ENCODE measurements around the gene DEAF1. TPM values are rescaled to one million over a fixed set of nuclear protein-coding genes. Genes with fewer than 3 reads are reported as not detected.

Gene DEAF1
- total RNA-seq, 2 donors from 2014 or later, result 44.1 to 51.9 TPM

GRCh38 chr11:637593-638521 lies 57.2 kb downstream of the DEAF1 start:
- Histone ChIP-seq H3K9me3 (ENCODE audit: control insufficient read depth, low read length) (no peaks in the 10 kb centered on the region), H3K27me3 (ENCODE audit: control insufficient read depth, insufficient read depth, low read length, poor library complexity, severe bottlenecking) (peaks cover 57% of the 10 kb centered on the region), H3K36me3 (ENCODE audit: control insufficient read depth, insufficient read depth, low read length) (no peaks in the 10 kb centered on the region), H3K4me3 (ENCODE audit: low read length) (peak overlapping the region; percentile 60), H3K9ac (ENCODE audit: extremely low read depth, low read length, poor library complexity, severe bottlenecking) (no peak overlapping the region), H3K27ac (ENCODE audit: low read depth, low read length) (no peak overlapping the region), H3K4me1 (ENCODE audit: control insufficient read depth, insufficient read depth, low read length) (peaks cover 3% of the 10 kb centered on the region)
- no peak for TF ChIP-seq CTCF (conservative IDR thresholded peaks at IDR 0.05)
- H3K27ac Mint-ChIP-seq, result no peak overlapping the region
- peaks cover 9% of the 10 kb centered on the region for H3K4me1 Mint-ChIP-seq
- 5 to 7% methylated on average over 16 to 53 of the region's 55 CpGs for WGBS, 2 experiments (ENCODE audit: insufficient coverage in 1 of 2, insufficient read length in 1 of 2)
- DNase-seq, result peak; percentile 72
- H3K27me3 Mint-ChIP-seq (ENCODE audit: insufficient read depth), result peaks cover 63% of the 10 kb centered on the region
- peaks cover 6% of the 10 kb centered on the region for H3K36me3 Mint-ChIP-seq (ENCODE audit: low read depth)
- no peaks in the 10 kb centered on the region for H3K9me3 Mint-ChIP-seq
- peak overlapping the region; percentile 54 for H3K4me3 Mint-ChIP-seq

GRCh38 chr11:637333-637592 lies 57.8 kb downstream of the DEAF1 start:
- no peak overlapping the region for H3K9ac ChIP-seq (ENCODE audit: extremely low read depth, low read length, poor library complexity, severe bottlenecking)
- Mint-ChIP-seq H3K27me3 (ENCODE audit: insufficient read depth) (peaks cover 63% of the 10 kb centered on the region), H3K27ac (no peak overlapping the region), H3K9me3 (no peaks in the 10 kb centered on the region), H3K4me3 (peak overlapping the region; percentile 54), H3K4me1 (peaks cover 9% of the 10 kb centered on the region), H3K36me3 (ENCODE audit: low read depth) (peaks cover 10% of the 10 kb centered on the region)
- no peak for TF ChIP-seq CTCF (conservative IDR thresholded peaks at IDR 0.05)
- peaks cover 3% of the 10 kb centered on the region for H3K4me1 ChIP-seq (ENCODE audit: control insufficient read depth, insufficient read depth, low read length)
- no peak for DNase-seq
- peak overlapping the region; percentile 60 for H3K4me3 ChIP-seq (ENCODE audit: low read length)
- H3K27ac ChIP-seq (ENCODE audit: low read depth, low read length), result no peak overlapping the region
- WGBS, 2 experiments (ENCODE audit: insufficient coverage in 1 of 2, insufficient read length in 1 of 2), result 2 to 4% methylated on average over 9 to 34 of the region's 34 CpGs
- no peaks in the 10 kb centered on the region for H3K36me3 ChIP-seq (ENCODE audit: control insufficient read depth, insufficient read depth, low read length)
- H3K27me3 ChIP-seq (ENCODE audit: control insufficient read depth, insufficient read depth, low read length, poor library complexity, severe bottlenecking), result peaks cover 57% of the 10 kb centered on the region
- no peaks in the 10 kb centered on the region for H3K9me3 ChIP-seq (ENCODE audit: control insufficient read depth, low read length)

- Histone ChIP-seq H3K4me3 (ENCODE audit: low read length) (peak within 1 kb of the TSS; percentile 60), H3K27ac (ENCODE audit: low read depth, low read length) (no peak within 1 kb of the TSS), H3K4me1 (ENCODE audit: control insufficient read depth, insufficient read depth, low read length) (peaks cover 3% of the 10 kb centered on the region), H3K27me3 (ENCODE audit: control insufficient read depth, insufficient read depth, low read length, poor library complexity, severe bottlenecking) (peaks cover 57% of the 10 kb centered on the region), H3K9ac (ENCODE audit: extremely low read depth, low read length, poor library complexity, severe bottlenecking) (no peak within 1 kb of the TSS), H3K9me3 (ENCODE audit: control insufficient read depth, low read length) (no peaks in the 10 kb centered on the region), H3K36me3 (ENCODE audit: control insufficient read depth, insufficient read depth, low read length) (no peaks in the 10 kb centered on the region)
- Mint-ChIP-seq H3K27me3 (ENCODE audit: insufficient read depth) (peaks cover 63% of the 10 kb centered on the region), H3K4me3 (peak within 1 kb of the TSS; percentile 54), H3K36me3 (ENCODE audit: low read depth) (peaks cover 7% of the 10 kb centered on the region), H3K27ac (no peak within 1 kb of the TSS), H3K9me3 (no peaks in the 10 kb centered on the region), H3K4me1 (peaks cover 9% of the 10 kb centered on the region)
- DNase-seq, result peak; percentile 80
- no peak for TF ChIP-seq CTCF (conservative IDR thresholded peaks at IDR 0.05)
- WGBS, 2 experiments (ENCODE audit: insufficient coverage in 1 of 2, insufficient read length in 1 of 2), result 23 to 25% methylated on average over 31 to 100 of the region's 100 CpGs
These were observed 58.3 kb downstream of the DEAF1 start, which contains the start of gene DRD4 for GRCh38 chr11:636511-637332. Gene DRD4 (plus strand): TSS chr11:637269. CDS start chr11:637305, 36 bp downstream.

All from endodermal cell (in vitro differentiated cells).